H1 (cell line): Measurements from ENCODE around the gene CCPG1. TPM values are rescaled to one million over a fixed set of nuclear protein-coding genes. Genes with fewer than 3 reads are reported as not detected.

Source experiments
- CTCF ChIA-PET: fragments of 300-600 bp; sonication (Branson Sonifier 250); formaldehyde crosslinking; loops from one replicate; lab custom pipeline; 2021; ENCODE audit not compliant: partially characterized antibody; lab: Charles Lee
- POLR2A ChIA-PET: fragments of 300-600 bp; sonication (Branson Sonifier 250); formaldehyde crosslinking; loops from one replicate; lab custom pipeline; 2021; ENCODE audit warnings: inconsistent platforms; ENCODE audit not compliant: partially characterized antibody; lab: Charles Lee
- DNase-seq, 2 experiments: peaks; one replicate each; pipeline versions ENCODE4 v3.0.0 to v3.0.0-alpha.2; 2010 to 2022; ENCODE audit warnings: low spot score in 2 of 2, low read depth in 1 of 2, mixed read lengths in 1 of 2
- FAIRE-seq: peaks from 2 replicates; lab custom pipeline; 2011; peaks lifted over from hg19 to GRCh38; lab: Jason Lieb, UNC
- H2AFZ ChIP-seq: 2 replicates; pipeline ENCODE4 v1.8.1; 2012; ENCODE audit warnings: low read length, inconsistent platforms
- H2AK5ac ChIP-seq: 2 replicates; pipeline ENCODE4 v1.6.1; 2013; ENCODE audit warnings: low read depth, low read length
- H2BK120ac ChIP-seq: replicated peaks from 2 replicates; pipeline ENCODE3; 2013; ENCODE audit warnings: low read depth, low read length, inconsistent platforms
- H2BK12ac ChIP-seq: 2 replicates; pipeline ENCODE4 v1.6.1; 2013; ENCODE audit warnings: low read depth, low read length
- H2BK15ac ChIP-seq: 2 replicates; pipeline ENCODE4 v1.6.1; 2013; ENCODE audit warnings: low read length
- H2BK20ac ChIP-seq: 2 replicates; pipeline ENCODE4 v1.6.1; 2013; ENCODE audit warnings: low read length
- H2BK5ac ChIP-seq: 2 replicates; pipeline ENCODE4 v1.6.1; 2013; ENCODE audit warnings: low read depth, low read length
- H3K14ac ChIP-seq: 2 replicates; pipeline ENCODE4 v1.6.1; 2013; ENCODE audit warnings: inconsistent platforms; ENCODE audit not compliant: insufficient read length
- H3K18ac ChIP-seq: 2 replicates; pipeline ENCODE4 v1.6.1; 2013; ENCODE audit warnings: low read length; ENCODE audit errors: extremely low read depth
- H3K23ac ChIP-seq: 2 replicates; pipeline ENCODE4 v1.6.1; 2013; ENCODE audit warnings: inconsistent platforms; ENCODE audit not compliant: insufficient read length
- H3K23me2 ChIP-seq: 2 replicates; pipeline ENCODE4 v1.6.1; 2013; ENCODE audit warnings: low read depth, low read length
- H3K27ac ChIP-seq: 2 replicates; pipeline ENCODE4 v1.6.1; 2011; ENCODE audit warnings: low read depth, low read length, inconsistent platforms
- H3K27me3 ChIP-seq, 4 experiments: replicated peaks in 1 of 4; 1 replicate in 1 of 4; 2 replicates in 3 of 4; pipeline versions ENCODE4 v1.6.1 to v1.8.1; 2011 to 2013; ENCODE audit warnings: low read length in 3 of 4, mild to moderate bottlenecking in 3 of 4, inconsistent platforms in 2 of 4, mixed read lengths in 2 of 4, moderate library complexity in 1 of 4; ENCODE audit not compliant: control insufficient read depth in 3 of 4, insufficient read depth in 3 of 4; ENCODE audit errors: extremely low read depth in 1 of 4
- H3K36me3 ChIP-seq, 4 experiments: 2 replicates each; pipeline versions ENCODE4 v1.6.1 to v1.8.1; 2011 to 2013; ENCODE audit warnings: mild to moderate bottlenecking in 4 of 4, low read length in 3 of 4, moderate library complexity in 2 of 4, control low read depth in 1 of 4, inconsistent platforms in 1 of 4; ENCODE audit not compliant: insufficient read depth in 4 of 4, control insufficient read depth in 2 of 4
- H3K4ac ChIP-seq: replicated peaks from 2 replicates; pipeline ENCODE3; 2013; ENCODE audit warnings: low read length, low read depth, mixed read lengths, inconsistent platforms; ENCODE audit not compliant: insufficient read length
- H3K4me1 ChIP-seq, 4 experiments: replicated peaks in 1 of 4; 1 replicate in 1 of 4; 2 replicates in 3 of 4; pipeline versions ENCODE4 v1.6.1 to v1.8.1; 2011 to 2013; ENCODE audit warnings: low read length in 3 of 4, inconsistent platforms in 2 of 4, mixed read lengths in 1 of 4; ENCODE audit not compliant: insufficient read depth in 4 of 4, control insufficient read depth in 3 of 4
- H3K4me2 ChIP-seq, 2 experiments: 2 replicates each; pipeline versions ENCODE4 v1.6.1 to v1.8.1; 2011 to 2013; ENCODE audit warnings: low read depth in 2 of 2, low read length in 2 of 2, control low read depth in 1 of 2, inconsistent platforms in 1 of 2, mild to moderate bottlenecking in 1 of 2; ENCODE audit not compliant: insufficient read depth in 1 of 2
- H3K4me3 ChIP-seq, 4 experiments: fragments of 200-600, 300-600 bp in 1 of 4; sonication (generic), shearing (Covaris generic), sonication (Bioruptor Twin) in 1 of 4; 2 replicates each; pipeline versions ENCODE4 v1.5.1 to v1.8.1; 2011 to 2016; ENCODE audit warnings: low read length in 4 of 4, low read depth in 3 of 4, control low read depth in 2 of 4, inconsistent platforms in 2 of 4, mild to moderate bottlenecking in 2 of 4, mixed read lengths in 1 of 4, moderate library complexity in 1 of 4; ENCODE audit not compliant: insufficient read depth in 2 of 4; ENCODE audit errors: extremely low read depth in 1 of 4
- H3K56ac ChIP-seq: replicated peaks from 2 replicates; pipeline ENCODE3; 2013; ENCODE audit warnings: low read depth, mild to moderate bottlenecking, mixed read lengths, low read length, inconsistent platforms; ENCODE audit not compliant: insufficient read length
- H3K79me1 ChIP-seq: 2 replicates; pipeline ENCODE4 v1.6.1; 2013; ENCODE audit warnings: low read depth, low read length, control low read depth
- H3K79me2 ChIP-seq, 2 experiments: 2 replicates each; pipeline versions ENCODE4 v1.6.1 to v1.8.1; 2012 to 2013; ENCODE audit warnings: low read length in 2 of 2, mild to moderate bottlenecking in 2 of 2, inconsistent platforms in 1 of 2; ENCODE audit not compliant: insufficient read depth in 2 of 2, control insufficient read depth in 1 of 2
- H3K9ac ChIP-seq, 4 experiments: replicated peaks in 1 of 4; 1 replicate in 1 of 4; 2 replicates in 3 of 4; pipeline versions ENCODE4 v1.6.1 to v1.8.1; 2011 to 2013; ENCODE audit warnings: low read depth in 3 of 4, low read length in 3 of 4, control low read depth in 2 of 4, mild to moderate bottlenecking in 2 of 4, moderate library complexity in 2 of 4, inconsistent platforms in 1 of 4; ENCODE audit errors: extremely low read depth in 1 of 4
- H3K9me3 ChIP-seq, 2 experiments: 2 replicates each; pipeline versions ENCODE4 v1.6.1 to v1.8.1; 2012 to 2013; ENCODE audit warnings: mild to moderate bottlenecking in 2 of 2, moderate library complexity in 2 of 2, control low read depth in 1 of 2, inconsistent platforms in 1 of 2, low read depth in 1 of 2, low read length in 1 of 2, mixed read lengths in 1 of 2; ENCODE audit not compliant: insufficient read depth in 2 of 2
- H4K20me1 ChIP-seq, 2 experiments: replicated peaks in 1 of 2; 2 replicates each; pipeline versions ENCODE3 to v1.8.1; 2011 to 2013; ENCODE audit warnings: inconsistent platforms in 2 of 2, low read length in 2 of 2, mild to moderate bottlenecking in 1 of 2; ENCODE audit not compliant: insufficient read depth in 2 of 2, control insufficient read depth in 1 of 2
- H4K5ac ChIP-seq: 2 replicates; pipeline ENCODE4 v1.6.1; 2013; ENCODE audit warnings: low read length, low read depth, mixed read lengths, inconsistent platforms; ENCODE audit not compliant: insufficient read length
- H4K8ac ChIP-seq: 2 replicates; pipeline ENCODE4 v1.8.0; 2013; ENCODE audit warnings: mild to moderate bottlenecking, moderate library complexity, low read length, inconsistent platforms; ENCODE audit not compliant: insufficient read depth; ENCODE audit errors: extremely low read depth
- H4K91ac ChIP-seq: replicated peaks from 2 replicates; pipeline ENCODE3; 2013; ENCODE audit warnings: low read length, mixed read lengths, inconsistent platforms; ENCODE audit not compliant: insufficient read length
- CHD2 ChIP-seq: IDR thresholded peaks from 2 replicates; pipeline ENCODE4 v1.6.1; 2012; ENCODE audit warnings: low read length, improper control_type of control experiment
- EZH2 ChIP-seq: fragments of 200-600 bp; sonication (generic); IDR thresholded peaks from 2 replicates; pipeline ENCODE4 v1.7.1; 2012; ENCODE audit warnings: low read depth, mild to moderate bottlenecking, moderate library complexity, low read length, inconsistent platforms; ENCODE audit not compliant: severe bottlenecking
- PHF8 ChIP-seq: fragments of 200-600 bp; sonication (generic); conservative IDR thresholded peaks from 2 replicates; pipeline ENCODE4 v1.7.1; 2012; ENCODE audit warnings: low read depth, mild to moderate bottlenecking, inconsistent platforms, low read length, moderate library complexity
- SUZ12 ChIP-seq: fragments of 200-600 bp; sonication (generic); IDR thresholded peaks from 2 replicates; pipeline ENCODE4 v1.6.1; 2012; ENCODE audit warnings: mild to moderate bottlenecking, inconsistent platforms, low read length, moderate library complexity, mixed read lengths
- TCF12 ChIP-seq: IDR thresholded peaks from 2 replicates; pipeline ENCODE4 v1.6.1; 2011; ENCODE audit warnings: low read depth, mild to moderate bottlenecking, low read length
- polyA plus RNA-seq, 7 experiments: library from polyadenylated mRNA; depleted of rRNA in 3 of 7; stranded (reverse) in 5 of 7; unstranded in 2 of 7; fragments of >200 nt in 5 of 7; fragments of 200-250 nt in 2 of 7; gene quantifications; 1 replicate in 5 of 7; 2 replicates in 1 of 7; 4 replicates in 1 of 7; pipeline versions ENCODE4 v1.2.1 to v1.2.3, GENCODE V29; 2011 to 2013; ENCODE audit warnings: missing spikeins in 2 of 7, mixed read lengths in 2 of 7
- total RNA-seq: library from RNA; stranded (reverse); fragmentation: NEBNext Ultra II Directional; extraction: Animal tissue kit (Norgen Biotek cat#: 25700); gene quantifications from 2 replicates; pipeline ENCODE4 v1.2.1, GENCODE V29; 2021

The CCPG1 gene
- total and polyA plus RNA-seq, 2 of the 8 experiments (the other 6 are each of a cell fraction or from before 2014, with no cell fraction given) = 2.3 to 13.2 TPM

DNA sequence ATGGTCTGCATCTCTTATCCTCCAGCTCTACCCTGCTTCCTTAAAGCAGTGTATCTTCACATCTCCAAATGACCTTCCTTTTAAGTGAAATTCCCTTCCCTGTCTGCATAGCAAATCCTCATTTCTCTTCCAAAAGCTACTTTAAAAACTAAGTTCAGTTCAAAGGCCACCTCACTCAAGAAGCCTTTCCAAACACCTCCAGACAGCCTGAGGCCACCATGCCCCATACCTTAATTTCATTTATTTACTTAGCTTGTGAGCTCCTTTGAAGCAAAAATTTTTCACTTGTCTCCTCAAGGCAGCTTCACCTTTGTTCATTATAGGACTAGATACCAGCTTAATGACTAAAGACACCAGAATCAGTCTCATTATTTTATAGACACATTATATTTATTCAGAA lies 49.7 kb downstream of the CCPG1 start:
- Histone ChIP-seq H2BK15ac (no peak overlapping the region), H3K4me2 (no peak overlapping the region), H3K4me3 (no peak overlapping the region), H3K4me1 (peaks cover 0 to 1% (median 0%) of the 10 kb centered on the region in 4 experiments; a peak in 1 of 7 replicates), H2AK5ac (no peak overlapping the region), H3K9ac (no peak overlapping the region), H3K4ac (no peak overlapping the region), H4K91ac (no peak overlapping the region), H4K5ac (no peak overlapping the region), H2BK20ac (no peak overlapping the region), H2BK5ac (no peak overlapping the region), H3K23me2 (no peaks in the 10 kb centered on the region), H3K79me2 (no peaks in the 10 kb centered on the region), H2BK12ac (no peak overlapping the region), H2AFZ (no peak overlapping the region), H3K27me3 (no peaks in the 10 kb centered on the region), H3K56ac (no peak overlapping the region), H3K23ac (no peak overlapping the region), H3K36me3 (no peaks in the 10 kb centered on the region), H3K18ac (no peak overlapping the region), H3K27ac (no peak overlapping the region), H3K79me1 (no peaks in the 10 kb centered on the region)
- CTCF ChIA-PET = interaction anchor here (0.6 to 1.8 kb wide), 2 partner anchors 11 to 71 kb away, joined by 3 to 7 read pairs; no protein-coding TSS in a partner anchor
- FAIRE-seq = no peak
- POLR2A ChIA-PET = interaction anchor here (1.0 to 1.6 kb wide), 2 partner anchors 18 to 161 kb away, joined by 3 read pairs; no protein-coding TSS in a partner anchor
- TF ChIP-seq CHD2 = no peak
- TF ChIP-seq SUZ12 = no peak
- TF ChIP-seq TCF12 = no peak
- TF ChIP-seq PHF8 = no peak
- TF ChIP-seq EZH2 = no peak
- TF ChIP-seq, all 59 proteins: peak for 0
- Histone ChIP-seq H3K14ac (no peak overlapping the region), H3K9me3 (no peaks in the 10 kb centered on the region), H4K8ac (no peak overlapping the region), H2BK120ac (no peak overlapping the region), H4K20me1 (no peaks in the 10 kb centered on the region)
- DNase-seq = no peak
